ENCODE data around the gene FKBP8.

Gene FKBP8

GRCh38 chr19:18521692-18522123 is 21.7 kb downstream of the FKBP8 start, which contains the start of gene ELL:
Gene ELL (minus strand): TSS chr19:18522070. CDS start chr19:18522055, 15 bp downstream.
- Histone ChIP-seq H3K9me3 (ENCODE audit: control insufficient read depth, insufficient read depth, low read length) (no peaks in the 10 kb centered on the region), H3K9ac (ENCODE audit: low read depth, low read length) (peak within 1 kb of the TSS; percentile 75), H3K4me1 (ENCODE audit: insufficient read depth, low read length) (peaks cover 3% of the 10 kb centered on the region; the same call in 1 of the 2 replicates), H3K36me3 (ENCODE audit: insufficient read depth, low read length) (no peaks in the 10 kb centered on the region)

- no peaks in the 10 kb centered on the region for H3K9me3 ChIP-seq (ENCODE audit: control insufficient read depth, insufficient read depth, low read length)
- peaks cover 3% of the 10 kb centered on the region; the same call in 1 of the 2 replicates for H3K4me1 ChIP-seq (ENCODE audit: insufficient read depth, low read length)
- H3K9ac ChIP-seq (ENCODE audit: low read depth, low read length) = peak overlapping the region; percentile 75
- H3K36me3 ChIP-seq (ENCODE audit: insufficient read depth, low read length) = no peaks in the 10 kb centered on the region
Measured at GRCh38 chr19:18520848-18521691, 22.3 kb downstream of the FKBP8 start.

- Histone ChIP-seq H3K36me3 (ENCODE audit: insufficient read depth, low read length) (no peaks in the 10 kb centered on the region), H3K9me3 (ENCODE audit: control insufficient read depth, insufficient read depth, low read length) (no peaks in the 10 kb centered on the region), H3K4me1 (ENCODE audit: insufficient read depth, low read length) (peaks cover 5% of the 10 kb centered on the region; the same call in 1 of the 2 replicates), H3K9ac (ENCODE audit: low read depth, low read length) (peak overlapping the region; percentile 75)
Measured at GRCh38 chr19:18519962-18520847, 23.2 kb downstream of the FKBP8 start.

GRCh38 chr19:18518639-18519038 is 24.7 kb downstream of the FKBP8 start:
- peaks cover 12% of the 10 kb centered on the region; the same call in 1 of the 2 replicates for H3K4me1 ChIP-seq (ENCODE audit: insufficient read depth, low read length)
- H3K9ac ChIP-seq (ENCODE audit: low read depth, low read length) = no peak overlapping the region
- H3K9me3 ChIP-seq (ENCODE audit: control insufficient read depth, insufficient read depth, low read length) = no peaks in the 10 kb centered on the region
- no peaks in the 10 kb centered on the region for H3K36me3 ChIP-seq (ENCODE audit: insufficient read depth, low read length)

GRCh38 chr19:18517606-18518005 is 25.8 kb downstream of the FKBP8 start:
- H3K36me3 ChIP-seq (ENCODE audit: insufficient read depth, low read length) = no peaks in the 10 kb centered on the region
- H3K4me1 ChIP-seq (ENCODE audit: insufficient read depth, low read length) = peaks cover 12% of the 10 kb centered on the region; the same call in 1 of the 2 replicates
- H3K9ac ChIP-seq (ENCODE audit: low read depth, low read length) = no peak overlapping the region
- no peaks in the 10 kb centered on the region for H3K9me3 ChIP-seq (ENCODE audit: control insufficient read depth, insufficient read depth, low read length)

GRCh38 chr19:18515959-18516358 is 27.4 kb downstream of the FKBP8 start:
- Histone ChIP-seq H3K36me3 (ENCODE audit: insufficient read depth, low read length) (no peaks in the 10 kb centered on the region), H3K9ac (ENCODE audit: low read depth, low read length) (no peak overlapping the region), H3K4me1 (ENCODE audit: insufficient read depth, low read length) (peaks cover 12% of the 10 kb centered on the region; the same call in 1 of the 2 replicates), H3K9me3 (ENCODE audit: control insufficient read depth, insufficient read depth, low read length) (no peaks in the 10 kb centered on the region)

- Histone ChIP-seq H3K9ac (ENCODE audit: low read depth, low read length) (no peak overlapping the region), H3K4me1 (ENCODE audit: insufficient read depth, low read length) (peaks cover 12% of the 10 kb centered on the region; the same call in 1 of the 2 replicates), H3K9me3 (ENCODE audit: control insufficient read depth, insufficient read depth, low read length) (no peaks in the 10 kb centered on the region), H3K36me3 (ENCODE audit: insufficient read depth, low read length) (no peaks in the 10 kb centered on the region)
Measured at GRCh38 chr19:18514800-18515682, 28.3 kb downstream of the FKBP8 start.

GRCh38 chr19:18513868-18514267 is 29.5 kb downstream of the FKBP8 start:
- peaks cover 9% of the 10 kb centered on the region; the same call in 1 of the 2 replicates for H3K4me1 ChIP-seq (ENCODE audit: insufficient read depth, low read length)
- no peak overlapping the region for H3K9ac ChIP-seq (ENCODE audit: low read depth, low read length)
- no peaks in the 10 kb centered on the region for H3K9me3 ChIP-seq (ENCODE audit: control insufficient read depth, insufficient read depth, low read length)
- H3K36me3 ChIP-seq (ENCODE audit: insufficient read depth, low read length) = no peaks in the 10 kb centered on the region

GRCh38 chr19:18510216-18510615 is 33.2 kb downstream of the FKBP8 start:
- Histone ChIP-seq H3K4me1 (ENCODE audit: insufficient read depth, low read length) (peaks cover 11% of the 10 kb centered on the region; the same call in 1 of the 2 replicates), H3K9ac (ENCODE audit: low read depth, low read length) (no peak overlapping the region), H3K36me3 (ENCODE audit: insufficient read depth, low read length) (no peaks in the 10 kb centered on the region; the same call in 1 of the 2 replicates), H3K9me3 (ENCODE audit: control insufficient read depth, insufficient read depth, low read length) (no peaks in the 10 kb centered on the region)

GRCh38 chr19:18508585-18508984 is 34.8 kb downstream of the FKBP8 start:
- no peaks in the 10 kb centered on the region for H3K9me3 ChIP-seq (ENCODE audit: control insufficient read depth, insufficient read depth, low read length)
- peaks cover 4% of the 10 kb centered on the region; the same call in 1 of the 2 replicates for H3K4me1 ChIP-seq (ENCODE audit: insufficient read depth, low read length)
- H3K9ac ChIP-seq (ENCODE audit: low read depth, low read length) = no peak overlapping the region
- H3K36me3 ChIP-seq (ENCODE audit: insufficient read depth, low read length) = no peaks in the 10 kb centered on the region; the same call in 1 of the 2 replicates

GRCh38 chr19:18507727-18508440 is 35.5 kb downstream of the FKBP8 start:
- peaks cover 4% of the 10 kb centered on the region; the same call in 1 of the 2 replicates for H3K4me1 ChIP-seq (ENCODE audit: insufficient read depth, low read length)
- H3K36me3 ChIP-seq (ENCODE audit: insufficient read depth, low read length) = no peaks in the 10 kb centered on the region; the same call in 1 of the 2 replicates
- H3K9ac ChIP-seq (ENCODE audit: low read depth, low read length) = no peak overlapping the region
- no peaks in the 10 kb centered on the region for H3K9me3 ChIP-seq (ENCODE audit: control insufficient read depth, insufficient read depth, low read length)

GRCh38 chr19:18507021-18507726 is 36.2 kb downstream of the FKBP8 start:
- peaks cover 4% of the 10 kb centered on the region; the same call in 1 of the 2 replicates for H3K4me1 ChIP-seq (ENCODE audit: insufficient read depth, low read length)
- H3K9me3 ChIP-seq (ENCODE audit: control insufficient read depth, insufficient read depth, low read length) = no peaks in the 10 kb centered on the region
- H3K36me3 ChIP-seq (ENCODE audit: insufficient read depth, low read length) = no peaks in the 10 kb centered on the region; the same call in 1 of the 2 replicates
- H3K9ac ChIP-seq (ENCODE audit: low read depth, low read length) = no peak overlapping the region
